Peyer's patch (tissue), 4 donors: ENCODE results near the gene TOMM34.

Experiments used
- CTCF ChIP-seq, 6 experiments: fragments of 450-650 bp in 4 of 6; fragments of 200-600 bp in 2 of 6; sonication (generic) in 1 of 6; IDR thresholded peaks; one replicate each; pipeline ENCODE4 v1.5.1; 2017 to 2019; ENCODE audit warnings: antibody characterized with exemption in 6 of 6, mild to moderate bottlenecking in 3 of 6, moderate library complexity in 1 of 6
- POLR2A ChIP-seq, 2 donors: fragments of 450-650 bp; IDR thresholded peaks; one replicate each; pipeline ENCODE4 v1.5.1; 2017; ENCODE audit warnings: antibody characterized with exemption in 2 of 2, mild to moderate bottlenecking in 2 of 2, moderate library complexity in 2 of 2

GRCh38 chr20:44948513-44948912 lies 11.7 kb downstream of the TOMM34 start:
- no peak for TF ChIP-seq CTCF (IDR thresholded peaks at IDR 0.05)
- TF ChIP-seq POLR2A (IDR thresholded peaks at IDR 0.05), result no peak
